Measurements from ENCODE around the gene PACRGL. TPM values are rescaled to one million over a fixed set of nuclear protein-coding genes. Genes with fewer than 3 reads are reported as not detected.

The PACRGL gene
- total RNA-seq, 1 donor from 2014 or later = 10.9 TPM

DNA sequence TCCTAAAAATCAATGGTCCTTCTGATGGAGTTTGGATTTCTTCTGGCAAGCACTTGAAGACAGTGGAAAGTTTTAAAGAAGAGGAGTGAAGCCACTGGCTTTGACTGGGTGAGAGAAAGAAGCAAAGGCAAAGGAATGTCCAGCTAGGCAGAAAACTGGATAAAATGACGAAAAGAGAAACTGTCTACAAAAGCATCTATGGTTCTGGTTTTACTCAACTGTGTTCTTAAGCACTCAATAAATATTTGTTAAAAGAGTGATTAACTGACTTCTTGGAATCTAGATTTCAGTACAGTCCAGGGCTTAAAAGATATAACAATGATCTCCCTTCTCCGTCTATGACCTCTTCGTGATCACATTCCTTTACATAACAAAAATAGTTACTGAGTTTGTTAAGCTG is 52.4 kb downstream of the PACRGL start:
- Mint-ChIP-seq H3K4me3 (ENCODE audit: unreplicated experiment) (no peak overlapping the region), H3K4me1 (ENCODE audit: low read depth, unreplicated experiment) (no peaks in the 10 kb centered on the region), H3K9me3 (ENCODE audit: unreplicated experiment) (no peaks in the 10 kb centered on the region), H3K27ac (ENCODE audit: unreplicated experiment) (no peak overlapping the region), H3K36me3 (ENCODE audit: unreplicated experiment) (no peaks in the 10 kb centered on the region), H3K27me3 (ENCODE audit: unreplicated experiment) (peaks cover 3% of the 10 kb centered on the region)
- no peak for DNase-seq
- TF ChIP-seq CTCF (IDR thresholded peaks at IDR 0.05; ENCODE audit: partially characterized antibody, unreplicated experiment) = no peak

- Mint-ChIP-seq H3K9me3 (ENCODE audit: unreplicated experiment) (no peaks in the 10 kb centered on the region), H3K4me1 (ENCODE audit: low read depth, unreplicated experiment) (no peaks in the 10 kb centered on the region), H3K27ac (ENCODE audit: unreplicated experiment) (no peak overlapping the region), H3K4me3 (ENCODE audit: unreplicated experiment) (no peak overlapping the region), H3K27me3 (ENCODE audit: unreplicated experiment) (peaks cover 3% of the 10 kb centered on the region), H3K36me3 (ENCODE audit: unreplicated experiment) (no peaks in the 10 kb centered on the region)
- TF ChIP-seq CTCF (IDR thresholded peaks at IDR 0.05; ENCODE audit: partially characterized antibody, unreplicated experiment) = no peak
- no peak for DNase-seq
These were observed 53.8 kb downstream of the PACRGL start for GRCh38 chr4:20754036-20754435.

DNA sequence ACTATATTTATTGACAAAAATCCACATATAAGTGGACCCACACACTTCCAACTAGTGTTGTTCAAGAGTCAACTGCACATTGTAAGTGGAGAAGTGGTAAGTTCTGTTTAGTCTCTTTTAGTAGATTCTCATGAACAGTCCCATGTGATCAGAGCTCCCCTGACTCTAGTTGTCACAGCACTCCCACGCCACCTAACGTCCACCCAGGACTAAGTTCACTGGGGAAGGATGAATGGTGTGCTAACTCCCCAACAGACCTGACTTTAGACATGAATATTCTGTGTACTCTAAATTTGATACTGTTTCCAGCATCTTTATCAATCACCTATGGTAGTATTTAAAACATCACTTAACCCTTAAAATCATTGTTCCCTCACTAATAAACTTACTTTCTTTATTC is 59.8 kb downstream of the PACRGL start:
- no peak for DNase-seq
- Mint-ChIP-seq H3K36me3 (ENCODE audit: unreplicated experiment) (no peaks in the 10 kb centered on the region), H3K27me3 (ENCODE audit: unreplicated experiment) (no peaks in the 10 kb centered on the region), H3K4me3 (ENCODE audit: unreplicated experiment) (no peak overlapping the region), H3K9me3 (ENCODE audit: unreplicated experiment) (no peaks in the 10 kb centered on the region), H3K4me1 (ENCODE audit: low read depth, unreplicated experiment) (no peaks in the 10 kb centered on the region), H3K27ac (ENCODE audit: unreplicated experiment) (no peak overlapping the region)
- no peak for TF ChIP-seq CTCF (IDR thresholded peaks at IDR 0.05; ENCODE audit: partially characterized antibody, unreplicated experiment)

GRCh38 chr4:20761382-20761781 is 61.1 kb downstream of the PACRGL start:
- no peaks in the 10 kb centered on the region for H3K9me3 Mint-ChIP-seq (ENCODE audit: unreplicated experiment)
- H3K27me3 Mint-ChIP-seq (ENCODE audit: unreplicated experiment) = no peaks in the 10 kb centered on the region
- no peaks in the 10 kb centered on the region for H3K4me1 Mint-ChIP-seq (ENCODE audit: low read depth, unreplicated experiment)
- H3K4me3 Mint-ChIP-seq (ENCODE audit: unreplicated experiment) = no peak overlapping the region
- no peak for DNase-seq
- no peak overlapping the region for H3K27ac Mint-ChIP-seq (ENCODE audit: unreplicated experiment)
- no peaks in the 10 kb centered on the region for H3K36me3 Mint-ChIP-seq (ENCODE audit: unreplicated experiment)
- TF ChIP-seq CTCF (IDR thresholded peaks at IDR 0.05; ENCODE audit: partially characterized antibody, unreplicated experiment) = no peak

DNA sequence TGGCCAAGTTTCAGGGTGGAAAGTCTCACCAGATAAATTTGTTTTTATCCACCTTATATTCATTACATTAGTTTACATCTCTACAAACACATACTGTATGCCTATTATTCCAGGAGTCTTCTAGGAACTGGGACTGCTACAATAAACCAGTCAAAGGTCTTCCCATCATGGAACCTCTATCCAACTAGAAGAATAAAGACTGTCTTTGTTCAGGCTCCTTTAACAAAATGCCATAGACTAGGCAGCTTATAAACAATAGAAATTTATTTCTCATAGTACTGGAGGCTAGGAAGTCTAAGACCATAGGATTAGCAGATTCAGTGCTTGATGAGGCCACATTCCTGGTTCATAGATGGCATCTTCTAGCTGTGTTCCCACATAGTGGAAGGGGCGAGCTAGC is 61.6 kb downstream of the PACRGL start:
- Mint-ChIP-seq H3K4me3 (ENCODE audit: unreplicated experiment) (no peak overlapping the region), H3K27me3 (ENCODE audit: unreplicated experiment) (no peaks in the 10 kb centered on the region), H3K27ac (ENCODE audit: unreplicated experiment) (no peak overlapping the region), H3K36me3 (ENCODE audit: unreplicated experiment) (no peaks in the 10 kb centered on the region), H3K9me3 (ENCODE audit: unreplicated experiment) (no peaks in the 10 kb centered on the region), H3K4me1 (ENCODE audit: low read depth, unreplicated experiment) (no peaks in the 10 kb centered on the region)
- no peak for TF ChIP-seq CTCF (IDR thresholded peaks at IDR 0.05; ENCODE audit: partially characterized antibody, unreplicated experiment)
- no peak for DNase-seq
